ENCODE measurements around the gene ENKD1. TPM values are rescaled to one million over a fixed set of nuclear protein-coding genes. Genes with fewer than 3 reads are reported as not detected.
A peak's percentile ranks its signal among the peaks of the same experiment; 100 is the strongest.

The ENKD1 gene
- total and polyA plus RNA-seq, 2 donors (not counting 1 experiment from before 2014, with no cell fraction given): 13.3 to 14.3 TPM

DNA sequence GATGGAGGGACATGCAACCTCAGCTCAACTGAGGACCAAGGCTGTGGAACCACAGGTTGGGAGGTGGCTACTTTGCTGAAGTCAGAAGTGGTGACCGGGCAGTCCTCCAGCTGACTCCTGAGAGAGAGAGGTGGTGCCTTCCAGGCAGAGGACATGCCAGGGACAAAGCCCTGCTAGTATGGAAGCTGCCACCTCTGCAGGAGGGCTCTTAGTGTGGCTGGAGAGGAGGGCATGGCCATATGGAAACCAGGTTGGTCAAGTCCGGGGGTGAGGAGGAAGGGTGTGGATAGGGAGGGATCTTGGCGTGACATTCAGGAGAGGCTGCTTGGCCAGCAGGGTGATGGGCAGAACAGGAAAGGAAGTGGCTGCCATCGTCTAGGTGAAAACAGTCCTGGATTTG, 5.8 kb upstream of the ENKD1 start:
- H3K4me2 ChIP-seq (replicated peaks; ENCODE audit: low read depth, low read length, poor library complexity, severe bottlenecking): no peak overlapping the region
- H2AFZ ChIP-seq (ENCODE audit: insufficient read depth, low read depth, low read length, poor library complexity, severe bottlenecking): no peak overlapping the region
- H3K79me2 ChIP-seq (ENCODE audit: control insufficient read depth, insufficient read depth, low read length): peaks cover 2% of the 10 kb centered on the region
- ATAC-seq (ENCODE audit: low read depth) (no peak), DNase-seq (no peak)
- H3K9ac ChIP-seq (ENCODE audit: low read length): no peak overlapping the region
- no peaks in the 10 kb centered on the region for H4K20me1 ChIP-seq (ENCODE audit: control insufficient read depth, insufficient read depth, low read length, poor library complexity, severe bottlenecking)
- H3K27me3 ChIP-seq (replicated peaks in 1 of 4; ENCODE audit: control extremely low read depth in 1 of 4, control insufficient read depth in 3 of 4, insufficient read depth in 4 of 4, low read length in 3 of 4): no peaks in the 10 kb centered on the region
- 55% methylated on average over 4 of the region's 4 CpGs for WGBS (ENCODE audit: insufficient coverage)
- no peak overlapping the region for H3K27ac ChIP-seq (ENCODE audit: low read length in 2 of 2)
- Mint-ChIP-seq H3K4me1 (peaks cover 41% of the 10 kb centered on the region), H3K27me3 (no peaks in the 10 kb centered on the region), H3K9me3 (ENCODE audit: insufficient read depth) (no peaks in the 10 kb centered on the region), H3K4me3 (no peak overlapping the region), H3K27ac (no peak overlapping the region)
- H3K4me3 ChIP-seq (ENCODE audit: control extremely low read depth in 1 of 5, extremely low read depth in 1 of 5, insufficient read depth in 1 of 5, low read depth in 2 of 5, low read length in 4 of 5): no peak overlapping the region
- CTCF ChIA-PET: interaction anchor here (0.6 to 11.7 kb wide), 42 partner anchors 8 to 393 kb away, joined by 3 to 136 read pairs (median 5); partner anchors contain the start of genes ACD, CTRL, EDC4 and GFOD2
- no peaks in the 10 kb centered on the region for H3K9me3 ChIP-seq (ENCODE audit: control extremely low read depth in 1 of 3, control insufficient read depth in 2 of 3, insufficient read depth in 1 of 3, low read length in 2 of 3)
- no peaks in the 10 kb centered on the region for H3K36me3 ChIP-seq (replicated peaks in 1 of 2; ENCODE audit: control extremely low read depth in 1 of 2, control insufficient read depth in 1 of 2, extremely low read depth in 1 of 2, insufficient read depth in 2 of 2, low read length in 1 of 2)
- peaks cover 30 to 44% of the 10 kb centered on the region in 2 donors for H3K4me1 ChIP-seq (ENCODE audit: control insufficient read depth in 2 of 2, insufficient read depth in 2 of 2, low read length in 2 of 2)
- TF ChIP-seq EZH2 (IDR thresholded peaks at IDR 0.05; ENCODE audit: borderline replicate concordance, insufficient read depth, low read depth, low read length, poor library complexity, severe bottlenecking) (no peak), CTCF (IDR thresholded peaks at IDR 0.05) (no peak)
- POLR2A ChIA-PET: interaction anchor here (0.8 to 2.0 kb wide), 3 partner anchors 13 to 158 kb away, joined by 3 to 4 read pairs (median 3); partner anchors contain the start of gene GFOD2
- intact Hi-C loops (cut with micrococcal nuclease): loop anchor here (1.0 to 2.0 kb wide), 4 partner anchors 46 to 392 kb away; partner anchors contain the start of gene GFOD2

GRCh38 chr16:67669499-67670101, 3.0 kb upstream of the ENKD1 start:
- Histone ChIP-seq H3K9me3 (ENCODE audit: control extremely low read depth in 1 of 3, control insufficient read depth in 2 of 3, insufficient read depth in 1 of 3, low read length in 2 of 3) (no peaks in the 10 kb centered on the region), H2AFZ (ENCODE audit: insufficient read depth, low read depth, low read length, poor library complexity, severe bottlenecking) (no peak overlapping the region), H3K4me2 (replicated peaks; ENCODE audit: low read depth, low read length, poor library complexity, severe bottlenecking) (no peak overlapping the region), H3K4me1 (ENCODE audit: control insufficient read depth in 2 of 2, insufficient read depth in 2 of 2, low read length in 2 of 2) (peaks cover 38 to 54% of the 10 kb centered on the region in 2 donors), H3K4me3 (ENCODE audit: control extremely low read depth in 1 of 5, extremely low read depth in 1 of 5, insufficient read depth in 1 of 5, low read depth in 2 of 5, low read length in 4 of 5) (no peak overlapping the region), H3K9ac (ENCODE audit: low read length) (no peak overlapping the region), H3K36me3 (replicated peaks in 1 of 2; ENCODE audit: control extremely low read depth in 1 of 2, control insufficient read depth in 1 of 2, extremely low read depth in 1 of 2, insufficient read depth in 2 of 2, low read length in 1 of 2) (no peaks in the 10 kb centered on the region), H3K79me2 (ENCODE audit: control insufficient read depth, insufficient read depth, low read length) (peaks cover 9% of the 10 kb centered on the region), H3K27me3 (replicated peaks in 1 of 4; ENCODE audit: control extremely low read depth in 1 of 4, control insufficient read depth in 3 of 4, insufficient read depth in 4 of 4, low read length in 3 of 4) (no peaks in the 10 kb centered on the region), H3K27ac (ENCODE audit: low read length in 2 of 2) (peak overlapping the region in 1 of 2 donors; percentile 86), H4K20me1 (ENCODE audit: control insufficient read depth, insufficient read depth, low read length, poor library complexity, severe bottlenecking) (no peaks in the 10 kb centered on the region)
- Mint-ChIP-seq H3K27ac (peak overlapping the region; percentile 84), H3K4me3 (no peak overlapping the region), H3K9me3 (ENCODE audit: insufficient read depth) (no peaks in the 10 kb centered on the region), H3K27me3 (no peaks in the 10 kb centered on the region), H3K4me1 (peaks cover 51% of the 10 kb centered on the region)
- ChIA-PET POLR2A (interaction anchor here (1.5 kb wide), 1 partner anchor 22 kb away, joined by 3 read pairs; no protein-coding TSS in a partner anchor), CTCF (interaction anchor here (0.9 to 11.7 kb wide), 15 partner anchors 7 to 415 kb away, joined by 3 to 136 read pairs (median 5); partner anchors contain the start of genes ACD, ATP6V0D1 and PARD6A)
- WGBS (ENCODE audit: insufficient coverage): 99% methylated on average over 7 of the region's 10 CpGs
- intact Hi-C loops (cut with micrococcal nuclease): loop anchor here (10.0 kb wide), 2 partner anchors 425 to 1465 kb away; partner anchors contain the start of genes CHTF8, FHOD1, SLC9A5 and UTP4
- DNase-seq (peak; percentile 24), ATAC-seq (ENCODE audit: low read depth) (no peak)
- TF ChIP-seq CTCF (IDR thresholded peaks at IDR 0.05) (no peak), EZH2 (IDR thresholded peaks at IDR 0.05; ENCODE audit: borderline replicate concordance, insufficient read depth, low read depth, low read length, poor library complexity, severe bottlenecking) (no peak)

Measured in B cell (primary cell).